WTC11 (cell line): ENCODE measurements around the gene TOR4A. TPM values are rescaled to one million over a fixed set of nuclear protein-coding genes. Genes with fewer than 3 reads are reported as not detected.
A peak's percentile ranks its signal among the peaks of the same experiment; 100 is the strongest.

ENCODE experiments used
- ATAC-seq: fragments of 200-7000 bp; cut with Tn5 transposase; 2 replicates; pipeline ENCODE4 v1.10.0; 2021; ENCODE audit warnings: mild to moderate bottlenecking, moderate library complexity
- CTCF ChIA-PET: fragments of 300-600 bp; sonication (Branson Sonifier 250); formaldehyde crosslinking; loops from one replicate; lab custom pipeline; 2021; ENCODE audit warnings: antibody characterized with exemption; lab: Charles Lee
- POLR2A ChIA-PET: fragments of 350-600 bp; sonication (Branson Sonifier 250); formaldehyde crosslinking; loops from one replicate; lab custom pipeline; 2021; ENCODE audit warnings: antibody characterized with exemption; lab: Charles Lee
- DNase-seq: peaks from one replicate; pipeline ENCODE4 v3.0.0; 2021; ENCODE audit warnings: low spot score
- H3K27ac Mint-ChIP-seq: 2 replicates; pipeline ENCODE4 v1.8.0; 2021; ENCODE audit warnings: mixed read lengths
- H3K27me3 Mint-ChIP-seq: 2 replicates; pipeline ENCODE4 v1.8.0; 2021; ENCODE audit warnings: low read depth, mild to moderate bottlenecking, moderate library complexity, mixed read lengths
- H3K36me3 Mint-ChIP-seq: 2 replicates; pipeline ENCODE4 v1.8.0; 2021; ENCODE audit warnings: mixed read lengths
- H3K4me1 Mint-ChIP-seq: 2 replicates; pipeline ENCODE4 v1.8.0; 2022; ENCODE audit warnings: mixed read lengths
- H3K4me3 Mint-ChIP-seq: 2 replicates; pipeline ENCODE4 v1.8.0; 2021; ENCODE audit warnings: mild to moderate bottlenecking, moderate library complexity, mixed read lengths
- H3K9me3 Mint-ChIP-seq: 2 replicates; pipeline ENCODE4 v1.8.0; 2021; ENCODE audit warnings: mixed read lengths
- AR ChIP-seq: fragments of 250-450 bp; sonication (Bioruptor Pico); IDR thresholded peaks from 2 replicates; pipeline ENCODE4 v1.9.0; 2021; ENCODE audit warnings: mild to moderate bottlenecking
- CBFB ChIP-seq: sonication (generic); formaldehyde crosslinking; IDR thresholded peaks from 2 replicates; pipeline ENCODE4 v1.8.1; 2022; ENCODE audit warnings: mild to moderate bottlenecking, low read depth, missing genetic modification reagents
- CREB1 ChIP-seq: sonication (generic); formaldehyde crosslinking; IDR thresholded peaks from 2 replicates; pipeline ENCODE4 v1.8.0; 2023; ENCODE audit warnings: mild to moderate bottlenecking, missing genetic modification reagents
- E2F5 ChIP-seq: sonication (generic); formaldehyde crosslinking; IDR thresholded peaks from 2 replicates; pipeline ENCODE4 v1.8.1; 2022; ENCODE audit warnings: mild to moderate bottlenecking, moderate library complexity, missing genetic modification reagents
- ETV6 ChIP-seq: sonication (generic); formaldehyde crosslinking; IDR thresholded peaks from 2 replicates; pipeline ENCODE4 v1.8.1; 2022; ENCODE audit warnings: mild to moderate bottlenecking, missing genetic modification reagents
- FOXP1 ChIP-seq: sonication (generic); formaldehyde crosslinking; IDR thresholded peaks from 2 replicates; pipeline ENCODE4 v1.8.0; 2022; ENCODE audit warnings: missing genetic modification reagents, mild to moderate bottlenecking, moderate library complexity, borderline replicate concordance
- GABPB1 ChIP-seq: sonication (generic); formaldehyde crosslinking; IDR thresholded peaks from 2 replicates; pipeline ENCODE4 v1.8.1; 2023; ENCODE audit warnings: mild to moderate bottlenecking, missing genetic modification reagents
- GRHL2 ChIP-seq: fragments of 250-450 bp; sonication (Bioruptor Pico); IDR thresholded peaks from 2 replicates; pipeline ENCODE4 v1.8.0; 2022; ENCODE audit warnings: mild to moderate bottlenecking, moderate library complexity; ENCODE audit not compliant: insufficient replicate concordance, severe bottlenecking
- GTF2I ChIP-seq: fragments of 250-450 bp; sonication (Bioruptor Pico); conservative IDR thresholded peaks from 2 replicates; pipeline ENCODE4 v1.4.0; 2021; ENCODE audit warnings: mild to moderate bottlenecking
- JUN ChIP-seq: sonication (generic); formaldehyde crosslinking; IDR thresholded peaks from 2 replicates; pipeline ENCODE4 v1.8.0; 2023; ENCODE audit warnings: mild to moderate bottlenecking, missing genetic modification reagents
- MXD4 ChIP-seq: fragments of 250-450 bp; sonication (Bioruptor Pico); IDR thresholded peaks from 2 replicates; pipeline ENCODE4 v1.8.0; 2021; ENCODE audit warnings: mild to moderate bottlenecking, moderate library complexity, borderline replicate concordance
- MYBL2 ChIP-seq: sonication (generic); formaldehyde crosslinking; IDR thresholded peaks from 2 replicates; pipeline ENCODE4 v1.8.1; 2023; ENCODE audit warnings: mild to moderate bottlenecking, moderate library complexity, missing genetic modification reagents
- PREB ChIP-seq: sonication (generic); formaldehyde crosslinking; IDR thresholded peaks from 2 replicates; pipeline ENCODE4 v1.8.1; 2022; ENCODE audit warnings: mild to moderate bottlenecking, missing genetic modification reagents, moderate library complexity, borderline replicate concordance
- RELA ChIP-seq: sonication (generic); formaldehyde crosslinking; IDR thresholded peaks from 2 replicates; pipeline ENCODE4 v1.8.1; 2022; ENCODE audit warnings: missing genetic modification reagents, mild to moderate bottlenecking, borderline replicate concordance
- RORB ChIP-seq: fragments of 250-450 bp; sonication (Bioruptor Pico); IDR thresholded peaks from 2 replicates; pipeline ENCODE4 v1.9.0; 2021; ENCODE audit warnings: mild to moderate bottlenecking
- ZMAT4 ChIP-seq: fragments of 250-450 bp; sonication (Bioruptor Pico); IDR thresholded peaks from 2 replicates; pipeline ENCODE4 v1.9.0; 2021; ENCODE audit warnings: mild to moderate bottlenecking
- ZNF317 ChIP-seq: sonication (generic); formaldehyde crosslinking; IDR thresholded peaks from 2 replicates; pipeline ENCODE4 v1.8.1; 2023; ENCODE audit warnings: low read depth, mild to moderate bottlenecking, moderate library complexity, missing genetic modification reagents, borderline replicate concordance
- ZNF416 ChIP-seq: fragments of 250-450 bp; sonication (Bioruptor Pico); IDR thresholded peaks from 2 replicates; pipeline ENCODE4 v1.9.0; 2021; ENCODE audit warnings: mild to moderate bottlenecking, inconsistent platforms
- ZNF423 ChIP-seq: fragments of 250-450 bp; sonication (Bioruptor Pico); IDR thresholded peaks from 2 replicates; pipeline ENCODE4 v2.1.2; 2022; ENCODE audit warnings: mild to moderate bottlenecking, moderate library complexity
- total RNA-seq: library from RNA; stranded (reverse); gene quantifications from 3 replicates; pipeline ENCODE4 v1.2.3, GENCODE V29; 2021
- TF ChIP-seq, protein P1 (sequence below): fragments of 250-450 bp; sonication (Bioruptor Pico); IDR thresholded peaks from 2 replicates; pipeline ENCODE4 v1.8.0; 2021; ENCODE audit warnings: mild to moderate bottlenecking
- TF ChIP-seq, protein P2 (sequence below): fragments of 250-450 bp; sonication (Bioruptor Pico); conservative IDR thresholded peaks from 2 replicates; pipeline ENCODE4 v1.9.0; 2021; ENCODE audit warnings: mild to moderate bottlenecking
- TF ChIP-seq, protein P3 (sequence below): fragments of 250-450 bp; sonication (Bioruptor Pico); IDR thresholded peaks from 2 replicates; pipeline ENCODE4 v2.1.2; 2022; ENCODE audit warnings: mild to moderate bottlenecking, moderate library complexity

Gene TOR4A
- total RNA-seq, 1 experiment from 2014 or later: 7.3 TPM

- TF ChIP-seq AR (CRISPR knock-in tag): no peak
- no peak for TF ChIP-seq ZNF416 (CRISPR knock-in tag)
- TF ChIP-seq, protein P1, sequence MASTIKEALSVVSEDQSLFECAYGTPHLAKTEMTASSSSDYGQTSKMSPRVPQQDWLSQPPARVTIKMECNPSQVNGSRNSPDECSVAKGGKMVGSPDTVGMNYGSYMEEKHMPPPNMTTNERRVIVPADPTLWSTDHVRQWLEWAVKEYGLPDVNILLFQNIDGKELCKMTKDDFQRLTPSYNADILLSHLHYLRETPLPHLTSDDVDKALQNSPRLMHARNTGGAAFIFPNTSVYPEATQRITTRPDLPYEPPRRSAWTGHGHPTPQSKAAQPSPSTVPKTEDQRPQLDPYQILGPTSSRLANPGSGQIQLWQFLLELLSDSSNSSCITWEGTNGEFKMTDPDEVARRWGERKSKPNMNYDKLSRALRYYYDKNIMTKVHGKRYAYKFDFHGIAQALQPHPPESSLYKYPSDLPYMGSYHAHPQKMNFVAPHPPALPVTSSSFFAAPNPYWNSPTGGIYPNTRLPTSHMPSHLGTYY (CRISPR knock-in tag): no peak
- no peak for TF ChIP-seq CREB1 (CRISPR knock-in tag)
- TF ChIP-seq JUN (CRISPR knock-in tag): no peak
- TF ChIP-seq ETV6 (CRISPR knock-in tag): 0 out of 2 replicates have a peak, but pooled peaks have one; percentile 33
- peak; percentile 99 for TF ChIP-seq ZNF423 (CRISPR knock-in tag)
- TF ChIP-seq MYBL2 (CRISPR knock-in tag): 0 out of 2 replicates have a peak, but pooled peaks have one; percentile 37
- TF ChIP-seq, protein P2, sequence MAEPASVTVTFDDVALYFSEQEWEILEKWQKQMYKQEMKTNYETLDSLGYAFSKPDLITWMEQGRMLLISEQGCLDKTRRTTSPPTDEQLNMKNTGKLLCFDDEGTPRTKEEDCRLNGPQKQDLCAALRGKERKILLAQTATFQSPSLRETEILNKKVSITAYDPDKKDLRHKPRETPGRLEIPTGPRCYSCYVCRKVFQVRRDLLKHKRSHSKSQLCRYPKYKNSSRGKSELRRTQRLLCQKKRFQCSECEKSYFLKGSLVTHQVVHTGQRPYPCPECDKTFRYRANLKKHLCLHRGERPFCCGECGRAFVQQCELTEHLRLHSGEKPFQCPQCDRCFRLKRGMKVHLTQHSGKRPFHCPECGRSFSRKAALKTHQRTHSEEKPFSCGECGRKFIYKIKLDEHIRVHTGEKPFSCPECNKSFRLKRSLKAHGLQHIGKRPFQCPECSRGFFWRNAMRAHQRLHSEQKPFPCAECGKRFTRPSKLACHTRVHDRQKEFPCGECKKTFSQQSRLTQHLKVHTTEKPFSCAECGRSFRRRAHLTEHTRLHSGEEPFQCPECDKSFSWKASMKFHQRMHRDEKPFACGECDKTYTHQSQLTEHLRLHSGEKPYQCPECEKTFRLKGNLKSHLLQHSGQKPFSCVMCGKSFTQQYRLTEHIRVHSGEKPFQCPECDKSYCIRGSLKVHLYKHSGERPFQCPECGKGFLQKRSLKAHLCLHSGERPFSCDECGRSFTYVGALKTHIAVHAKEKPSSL (CRISPR knock-in tag): no peak
- no peak for TF ChIP-seq GTF2I (CRISPR knock-in tag)
These were observed 43.2 kb downstream of the TOR4A start (continued) for GRCh38 chr9:137320555-137321384.

- no peak overlapping the region for H3K27ac Mint-ChIP-seq
- POLR2A ChIA-PET: interaction anchor here (1.7 kb wide), 1 partner anchor 14 kb away, joined by 6 read pairs; no protein-coding TSS in a partner anchor
- ATAC-seq: no peak
- TF ChIP-seq E2F5: no peak
- no peak for TF ChIP-seq RORB (CRISPR knock-in tag)
- no peak for TF ChIP-seq GRHL2
- no peak for TF ChIP-seq PREB (CRISPR knock-in tag)
- no peak for TF ChIP-seq ZMAT4
- TF ChIP-seq, protein P3, sequence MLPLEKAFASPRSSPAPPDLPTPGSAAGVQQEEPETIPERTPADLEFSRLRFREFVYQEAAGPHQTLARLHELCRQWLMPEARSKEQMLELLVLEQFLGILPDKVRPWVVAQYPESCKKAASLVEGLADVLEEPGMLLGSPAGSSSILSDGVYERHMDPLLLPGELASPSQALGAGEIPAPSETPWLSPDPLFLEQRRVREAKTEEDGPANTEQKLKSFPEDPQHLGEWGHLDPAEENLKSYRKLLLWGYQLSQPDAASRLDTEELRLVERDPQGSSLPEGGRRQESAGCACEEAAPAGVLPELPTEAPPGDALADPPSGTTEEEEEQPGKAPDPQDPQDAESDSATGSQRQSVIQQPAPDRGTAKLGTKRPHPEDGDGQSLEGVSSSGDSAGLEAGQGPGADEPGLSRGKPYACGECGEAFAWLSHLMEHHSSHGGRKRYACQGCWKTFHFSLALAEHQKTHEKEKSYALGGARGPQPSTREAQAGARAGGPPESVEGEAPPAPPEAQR (CRISPR knock-in tag): no peak
- no peak for TF ChIP-seq GTF2I (CRISPR knock-in tag)
- no peak for TF ChIP-seq RELA (CRISPR knock-in tag)
- TF ChIP-seq FOXP1 (CRISPR knock-in tag): no peak
- no peak for TF ChIP-seq ZNF317 (CRISPR knock-in tag)
- TF ChIP-seq CBFB: no peak
- TF ChIP-seq GABPB1 (CRISPR knock-in tag): no peak
- TF ChIP-seq MXD4 (CRISPR knock-in tag): no peak
- TF ChIP-seq, all 79 proteins: peak for 0
- no peaks in the 10 kb centered on the region for H3K27me3 Mint-ChIP-seq
- no peak for DNase-seq
- CTCF ChIA-PET: interaction anchor here (0.6 to 6.6 kb wide), 2 partner anchors 18 to 60 kb away, joined by 3 to 172 read pairs; partner anchors contain the start of gene NRARP
- no peaks in the 10 kb centered on the region for H3K36me3 Mint-ChIP-seq
- 0 out of 2 replicates have a peak, but pooled peaks cover 3% of the 10 kb centered on the region for H3K4me1 Mint-ChIP-seq
- H3K4me3 Mint-ChIP-seq: no peak overlapping the region
- no peaks in the 10 kb centered on the region for H3K9me3 Mint-ChIP-seq
These were observed 44.3 kb downstream of the TOR4A start for GRCh38 chr9:137321726-137322361.
